HEK293 (cell line): ENCODE results near the gene R3HDM4.

ENCODE experiments used
- CTCF ChIA-PET: fragments of 350-600 bp; formaldehyde crosslinking; extraction: SDS; loops from one replicate; lab custom pipeline; 2021; ENCODE audit warnings: antibody characterized with exemption; lab: Yijun Ruan, JAX
- POLR2A ChIA-PET: fragments of 300-600 bp; formaldehyde crosslinking; extraction: SDS; loops from one replicate; lab custom pipeline; 2020; ENCODE audit warnings: antibody characterized with exemption, inconsistent platforms; lab: Yijun Ruan, JAX
- H3K27ac ChIP-seq: fragments of 200-500 bp; sonication (Bioruptor generic); 2 replicates; pipeline ENCODE4 v1.5.1; 2014; ENCODE audit warnings: low read depth, low read length, control low read depth, inconsistent platforms; ENCODE audit errors: extremely low read depth
- H3K36me3 ChIP-seq, 2 experiments: fragments of 200-500 bp in 1 of 2; sonication (Bioruptor generic) in 1 of 2; 1 replicate in 1 of 2; 2 replicates in 1 of 2; pipeline ENCODE4 v1.5.1; 2014 to 2017; ENCODE audit warnings: inconsistent platforms in 2 of 2, low read length in 2 of 2; ENCODE audit not compliant: control insufficient read depth in 2 of 2, insufficient read depth in 1 of 2
- H3K4me1 ChIP-seq: fragments of 200-500 bp; sonication (Bioruptor generic); 2 replicates; pipeline ENCODE4 v1.5.1; 2014; ENCODE audit warnings: mild to moderate bottlenecking, low read length, inconsistent platforms; ENCODE audit not compliant: control insufficient read depth, insufficient read depth
- H3K4me3 ChIP-seq: 2 replicates; pipeline ENCODE4 v1.5.1; 2011; ENCODE audit warnings: low read depth, mild to moderate bottlenecking, control low read depth, low read length, moderate library complexity
- H3K9me3 ChIP-seq: fragments of 200-500 bp; sonication (Bioruptor generic); 2 replicates; pipeline ENCODE4 v1.5.1; 2014; ENCODE audit warnings: low read depth, low read length, inconsistent platforms; ENCODE audit not compliant: control insufficient read depth, insufficient read depth
- IKZF3 ChIP-seq: fragments of 450-650 bp; IDR thresholded peaks from 2 replicates; pipeline ENCODE4 v1.5.0; 2018; ENCODE audit warnings: missing biosample characterization, mild to moderate bottlenecking, missing genetic modification characterization, moderate library complexity
- KLF1 ChIP-seq: fragments of 450-650 bp; formaldehyde crosslinking; IDR thresholded peaks from 2 replicates; pipeline ENCODE4 v1.5.1; 2016; ENCODE audit warnings: missing biosample characterization, missing genetic modification characterization
- KLF17 ChIP-seq: fragments of 450-650 bp; formaldehyde crosslinking; IDR thresholded peaks from 2 replicates; pipeline ENCODE4 v1.5.1; 2016; ENCODE audit warnings: missing biosample characterization, missing genetic modification characterization
- KLF7 ChIP-seq: fragments of 450-650 bp; formaldehyde crosslinking; IDR thresholded peaks from 2 replicates; pipeline ENCODE4 v1.5.1; 2016; ENCODE audit warnings: missing biosample characterization, missing genetic modification characterization, borderline replicate concordance
- KLF8 ChIP-seq: fragments of 450-650 bp; formaldehyde crosslinking; IDR thresholded peaks from 2 replicates; pipeline ENCODE4 v1.5.1; 2016; ENCODE audit warnings: missing biosample characterization, missing genetic modification characterization
- OSR2 ChIP-seq: fragments of 450-650 bp; formaldehyde crosslinking; IDR thresholded peaks from 2 replicates; pipeline ENCODE4 v1.5.1; 2016; ENCODE audit warnings: missing biosample characterization, missing genetic modification characterization
- PRDM4 ChIP-seq: fragments of 450-650 bp; formaldehyde crosslinking; IDR thresholded peaks from 2 replicates; pipeline ENCODE4 v1.5.1; 2017; ENCODE audit warnings: missing biosample characterization, missing genetic modification characterization
- ZBTB1 ChIP-seq: fragments of 450-650 bp; formaldehyde crosslinking; IDR thresholded peaks from 2 replicates; pipeline ENCODE4 v1.5.1; 2016; ENCODE audit warnings: missing biosample characterization, missing genetic modification characterization
- ZBTB10 ChIP-seq: fragments of 450-650 bp; formaldehyde crosslinking; IDR thresholded peaks from 2 replicates; pipeline ENCODE4 v1.5.1; 2016; ENCODE audit warnings: missing biosample characterization, missing genetic modification characterization
- ZBTB7A ChIP-seq: fragments of 450-650 bp; formaldehyde crosslinking; IDR thresholded peaks from 2 replicates; pipeline ENCODE4 v1.5.1; 2016; ENCODE audit warnings: low read depth, missing biosample characterization, missing genetic modification characterization
- ZBTB8A ChIP-seq: fragments of 450-650 bp; formaldehyde crosslinking; IDR thresholded peaks from 2 replicates; pipeline ENCODE4 v1.5.1; 2016; ENCODE audit warnings: missing biosample characterization, missing genetic modification characterization
- ZEB2 ChIP-seq: fragments of 450-650 bp; formaldehyde crosslinking; IDR thresholded peaks from 2 replicates; pipeline ENCODE4 v1.5.1; 2016; ENCODE audit warnings: missing biosample characterization, missing genetic modification characterization
- ZFP3 ChIP-seq: fragments of 450-650 bp; formaldehyde crosslinking; IDR thresholded peaks from 2 replicates; pipeline ENCODE4 v1.5.1; 2016; ENCODE audit warnings: low read depth, missing biosample characterization, missing genetic modification characterization
- ZFP37 ChIP-seq: fragments of 450-650 bp; formaldehyde crosslinking; IDR thresholded peaks from 2 replicates; pipeline ENCODE4 v1.5.1; 2016; ENCODE audit warnings: missing biosample characterization, missing genetic modification characterization
- ZFP69B ChIP-seq: fragments of 450-650 bp; formaldehyde crosslinking; IDR thresholded peaks from 2 replicates; pipeline ENCODE4 v1.5.1; 2016; ENCODE audit warnings: missing biosample characterization, missing genetic modification characterization
- ZNF174 ChIP-seq: fragments of 450-650 bp; formaldehyde crosslinking; IDR thresholded peaks from 2 replicates; pipeline ENCODE4 v1.5.0; 2017; ENCODE audit warnings: missing biosample characterization, mild to moderate bottlenecking, missing genetic modification characterization
- ZNF426 ChIP-seq: fragments of 450-650 bp; formaldehyde crosslinking; IDR thresholded peaks from 2 replicates; pipeline ENCODE4 v1.5.1; 2017; ENCODE audit warnings: missing biosample characterization, missing genetic modification characterization, mild to moderate bottlenecking, inconsistent platforms, moderate library complexity
- ZNF513 ChIP-seq: fragments of 450-650 bp; IDR thresholded peaks from 2 replicates; pipeline ENCODE4 v1.5.1; 2018; ENCODE audit warnings: missing biosample characterization, missing genetic modification characterization
- ZNF580 ChIP-seq: fragments of 450-650 bp; formaldehyde crosslinking; IDR thresholded peaks from 2 replicates; pipeline ENCODE4 v1.5.1; 2016; ENCODE audit warnings: missing biosample characterization, missing genetic modification characterization
- ZNF623 ChIP-seq: fragments of 450-650 bp; formaldehyde crosslinking; IDR thresholded peaks from 2 replicates; pipeline ENCODE4 v1.5.1; 2016; ENCODE audit warnings: missing biosample characterization, missing genetic modification characterization
- ZNF777 ChIP-seq: fragments of 450-650 bp; formaldehyde crosslinking; IDR thresholded peaks from 2 replicates; pipeline ENCODE4 v1.5.1; 2017; ENCODE audit warnings: missing biosample characterization, missing genetic modification characterization, borderline replicate concordance
- ZSCAN18 ChIP-seq: fragments of 450-650 bp; formaldehyde crosslinking; IDR thresholded peaks from 2 replicates; pipeline ENCODE4 v1.5.1; 2016; ENCODE audit warnings: missing biosample characterization, missing genetic modification characterization

The R3HDM4 gene

GRCh38 chr19:872266-872951 is 40.6 kb downstream of the R3HDM4 start (continued):
- TF ChIP-seq ZBTB1 (tag by site-specific recombination): no peak
- no peak for TF ChIP-seq ZEB2 (tag by site-specific recombination)
- TF ChIP-seq KLF8: peak; percentile 41; the same call in 1 of the 2 replicates
- TF ChIP-seq KLF17 (tag by site-specific recombination): 0 out of 2 replicates have a peak, but pooled peaks have one; percentile 23
- peak; percentile 88 for TF ChIP-seq KLF1 (tag by site-specific recombination)
- 0 out of 2 replicates have a peak, but pooled peaks have one; percentile 19 for TF ChIP-seq KLF7

- H3K27ac ChIP-seq: no peak overlapping the region
- H3K4me3 ChIP-seq: no peak overlapping the region
- CTCF ChIA-PET: no interaction called here
- H3K9me3 ChIP-seq: no peaks in the 10 kb centered on the region
- H3K36me3 ChIP-seq: peaks cover 7 to 64% of the 10 kb centered on the region in 2 experiments; a peak in 2 of 3 replicates
- TF ChIP-seq ZBTB7A (tag by site-specific recombination) (peak; percentile 73; the same call in 1 of the 2 replicates), IKZF3 (tag by site-specific recombination) (no peak), ZNF426 (tag by site-specific recombination) (no peak), ZSCAN18 (tag by site-specific recombination) (no peak), ZNF777 (tag by site-specific recombination) (no peak), ZNF174 (no peak), KLF1 (tag by site-specific recombination) (no peak), ZFP37 (tag by site-specific recombination) (no peak), ZBTB8A (tag by site-specific recombination) (no peak), ZFP69B (tag by site-specific recombination) (no peak), ZNF580 (no peak), OSR2 (tag by site-specific recombination) (no peak), ZNF623 (tag by site-specific recombination) (no peak), PRDM4 (tag by site-specific recombination) (no peak), KLF8 (0 out of 2 replicates have a peak, but pooled peaks have one; percentile 36), ZFP3 (tag by site-specific recombination) (no peak), ZBTB10 (0 out of 2 replicates have a peak, but pooled peaks have one; percentile 31), ZNF513 (no peak)
- no peaks in the 10 kb centered on the region; the same call in 1 of the 2 replicates for H3K4me1 ChIP-seq
- POLR2A ChIA-PET: no interaction called here
These were observed 41.4 kb downstream of the R3HDM4 start for GRCh38 chr19:871446-872265.
